ENCODE data around the gene RFX8. TPM values are rescaled to one million over a fixed set of nuclear protein-coding genes. Genes with fewer than 3 reads are reported as not detected.

The RFX8 gene
- total RNA-seq, 2 donors from 2014 or later, result not detected

DNA sequence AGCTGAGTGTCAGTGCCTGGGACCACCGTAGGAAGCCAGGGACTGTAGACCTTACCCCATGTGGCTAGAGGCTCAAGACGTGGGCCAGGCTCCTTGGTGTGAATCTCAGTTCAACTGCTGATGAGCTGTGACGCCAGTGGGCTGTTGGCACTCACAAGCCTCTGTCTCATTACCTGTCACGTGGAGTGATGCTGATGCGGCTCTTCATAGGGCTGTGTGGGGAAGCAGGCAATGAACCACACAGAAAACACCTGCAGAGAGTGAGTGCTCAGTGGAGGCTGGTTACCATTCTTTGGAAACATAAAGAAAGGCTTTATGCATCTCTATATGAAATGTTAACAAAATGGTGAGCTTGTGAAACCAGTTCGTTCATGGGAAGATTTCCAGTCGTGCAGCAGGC is 123.7 kb downstream of the RFX8 start:
- WGBS, 2 experiments (ENCODE audit: insufficient coverage in 1 of 2, insufficient read length in 1 of 2), result 86 to 94% methylated on average over 6 to 7 of the region's 7 CpGs
- Histone ChIP-seq H3K36me3 (ENCODE audit: control insufficient read depth, insufficient read depth, low read length) (no peaks in the 10 kb centered on the region), H3K27ac (ENCODE audit: low read depth, low read length) (no peak overlapping the region), H3K4me1 (ENCODE audit: control insufficient read depth, insufficient read depth, low read length) (no peaks in the 10 kb centered on the region), H3K27me3 (ENCODE audit: control insufficient read depth, insufficient read depth, low read length, poor library complexity, severe bottlenecking) (no peaks in the 10 kb centered on the region), H3K4me3 (ENCODE audit: low read length) (no peak overlapping the region), H3K9ac (ENCODE audit: extremely low read depth, low read length, poor library complexity, severe bottlenecking) (no peak overlapping the region), H3K9me3 (ENCODE audit: control insufficient read depth, low read length) (no peaks in the 10 kb centered on the region)
- Mint-ChIP-seq H3K27ac (no peak overlapping the region), H3K4me1 (no peaks in the 10 kb centered on the region), H3K9me3 (no peaks in the 10 kb centered on the region), H3K4me3 (no peak overlapping the region), H3K36me3 (ENCODE audit: low read depth) (no peaks in the 10 kb centered on the region), H3K27me3 (ENCODE audit: insufficient read depth) (peaks cover 17% of the 10 kb centered on the region)
- TF ChIP-seq CTCF (conservative IDR thresholded peaks at IDR 0.05), result no peak
- no peak for DNase-seq

DNA sequence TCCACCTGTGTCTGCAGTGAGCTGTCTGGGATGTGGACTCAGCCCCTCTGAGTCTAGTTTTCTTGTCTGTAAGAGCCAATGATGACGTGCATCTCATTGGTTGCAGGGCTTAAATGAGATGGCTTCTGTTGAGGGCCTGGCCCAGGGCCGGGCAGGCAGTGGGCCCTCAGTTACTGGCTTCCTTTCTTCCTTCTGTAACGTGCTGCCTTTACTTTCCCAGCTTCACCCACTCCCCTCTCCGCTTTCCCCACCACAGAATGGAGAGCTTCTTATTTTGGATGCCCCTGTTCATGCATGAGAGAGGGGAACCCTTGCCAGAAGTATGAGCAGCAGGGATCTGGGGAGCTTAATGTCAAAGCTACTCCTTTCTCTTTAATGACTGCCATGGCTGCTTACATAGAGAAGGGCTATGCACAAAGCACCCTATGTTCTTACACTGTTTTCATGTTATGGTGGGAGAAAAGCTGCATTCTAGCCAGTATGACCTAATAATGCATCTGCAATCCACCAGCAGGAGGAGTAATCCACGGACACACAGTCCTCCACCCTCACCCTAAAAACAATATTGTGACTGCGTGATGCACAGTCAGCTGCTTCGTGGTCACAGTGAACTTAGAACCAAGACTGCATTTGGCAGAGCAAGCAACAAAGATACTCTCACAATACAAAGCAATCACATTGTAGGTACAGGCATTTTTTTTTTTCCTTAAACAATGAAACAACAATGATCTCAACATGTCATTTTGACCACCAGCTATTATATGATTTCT is 124.8 kb downstream of the RFX8 start:
- no peak for DNase-seq
- Histone ChIP-seq H3K4me3 (ENCODE audit: low read length) (no peak overlapping the region), H3K27me3 (ENCODE audit: control insufficient read depth, insufficient read depth, low read length, poor library complexity, severe bottlenecking) (no peaks in the 10 kb centered on the region), H3K9me3 (ENCODE audit: control insufficient read depth, low read length) (no peaks in the 10 kb centered on the region), H3K4me1 (ENCODE audit: control insufficient read depth, insufficient read depth, low read length) (no peaks in the 10 kb centered on the region), H3K36me3 (ENCODE audit: control insufficient read depth, insufficient read depth, low read length) (no peaks in the 10 kb centered on the region), H3K9ac (ENCODE audit: extremely low read depth, low read length, poor library complexity, severe bottlenecking) (no peak overlapping the region), H3K27ac (ENCODE audit: low read depth, low read length) (no peak overlapping the region)
- WGBS, 2 experiments (ENCODE audit: insufficient coverage in 1 of 2, insufficient read length in 1 of 2), result 90 to 93% methylated on average over 2 to 7 of the region's 7 CpGs
- Mint-ChIP-seq H3K27me3 (ENCODE audit: insufficient read depth) (peaks cover 7% of the 10 kb centered on the region), H3K4me3 (no peak overlapping the region), H3K36me3 (ENCODE audit: low read depth) (no peaks in the 10 kb centered on the region), H3K4me1 (no peaks in the 10 kb centered on the region), H3K9me3 (no peaks in the 10 kb centered on the region), H3K27ac (no peak overlapping the region)
- TF ChIP-seq CTCF (conservative IDR thresholded peaks at IDR 0.05), result peak; percentile 56

- H3K27me3 Mint-ChIP-seq (ENCODE audit: insufficient read depth), result no peaks in the 10 kb centered on the region
Observed at GRCh38 chr2:101348883-101349282, 126.0 kb downstream of the RFX8 start.

More at GRCh38 chr2:101348883-101349282, 126.0 kb downstream of the RFX8 start:
- TF ChIP-seq CTCF (conservative IDR thresholded peaks at IDR 0.05), result no peak
- Histone ChIP-seq H3K27me3 (ENCODE audit: control insufficient read depth, insufficient read depth, low read length, poor library complexity, severe bottlenecking) (no peaks in the 10 kb centered on the region), H3K27ac (ENCODE audit: low read depth, low read length) (no peak overlapping the region), H3K9ac (ENCODE audit: extremely low read depth, low read length, poor library complexity, severe bottlenecking) (no peak overlapping the region), H3K4me3 (ENCODE audit: low read length) (no peak overlapping the region), H3K4me1 (ENCODE audit: control insufficient read depth, insufficient read depth, low read length) (no peaks in the 10 kb centered on the region), H3K9me3 (ENCODE audit: control insufficient read depth, low read length) (no peaks in the 10 kb centered on the region), H3K36me3 (ENCODE audit: control insufficient read depth, insufficient read depth, low read length) (no peaks in the 10 kb centered on the region)
- Mint-ChIP-seq H3K9me3 (no peaks in the 10 kb centered on the region), H3K4me3 (no peak overlapping the region), H3K4me1 (peaks cover 3% of the 10 kb centered on the region), H3K36me3 (ENCODE audit: low read depth) (no peaks in the 10 kb centered on the region), H3K27ac (no peak overlapping the region)
- 88 to 90% methylated on average over 1 of the region's 1 CpG for WGBS, 2 experiments (ENCODE audit: insufficient coverage in 1 of 2, insufficient read length in 1 of 2)
- DNase-seq, result no peak

Other genes starting within 250 kb of the RFX8 start
- gene CNOT11, start 222.2 kb downstream of the RFX8 start, total RNA-seq, result 10 to 100 TPM; 46.1 to 49.3 TPM
- 10 to 100 TPM; 26.4 to 36.3 TPM for gene RNF149, start 166.4 kb downstream of the RFX8 start, total RNA-seq
- under 1 TPM in 1 of 2 donors, not detected in 1; 0.13 TPM for gene CREG2, start 87.6 kb downstream of the RFX8 start, total RNA-seq
- gene MAP4K4, start 222.6 kb upstream of the RFX8 start, total RNA-seq, result 100 to 1,000 TPM; 130 to 142 TPM

All from endodermal cell (in vitro differentiated cells).